ENCODE results near the gene TNKS1BP1.
"Not testable (repeated sequence)": the region's sequence is repeated elsewhere in the genome, so short reads cannot be mapped to it uniquely, and the experiment has no call there.

TNKS1BP1 gene

GRCh38 chr11:57311109-57311936 lies 13.4 kb downstream of the TNKS1BP1 start:
- DNase-seq (ENCODE audit: low read depth in 2 of 2): no peak

DNA sequence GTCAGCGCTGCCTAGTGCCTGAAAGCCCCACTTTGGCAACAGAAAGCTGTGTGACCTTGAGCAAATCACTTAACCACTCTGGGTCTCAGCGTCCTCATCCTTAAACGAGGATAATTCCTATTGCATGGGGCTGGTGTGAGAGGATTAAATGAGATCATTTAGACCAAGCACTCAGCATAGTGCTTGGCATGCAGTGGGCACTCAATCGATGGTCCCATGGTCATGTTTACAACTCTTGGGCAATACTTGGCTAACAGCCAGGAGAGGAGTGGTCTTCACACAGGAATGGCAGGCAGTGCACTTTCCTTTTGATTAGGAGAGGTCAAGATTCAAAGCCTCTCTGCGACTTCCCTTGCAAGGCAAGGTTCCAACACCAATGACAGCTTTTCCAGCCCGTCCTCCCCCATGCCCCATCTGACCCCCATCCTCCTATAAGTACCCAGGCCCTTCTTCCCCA lies 14.1 kb downstream of the TNKS1BP1 start:
- no peak for DNase-seq (ENCODE audit: low read depth in 2 of 2)

DNA sequence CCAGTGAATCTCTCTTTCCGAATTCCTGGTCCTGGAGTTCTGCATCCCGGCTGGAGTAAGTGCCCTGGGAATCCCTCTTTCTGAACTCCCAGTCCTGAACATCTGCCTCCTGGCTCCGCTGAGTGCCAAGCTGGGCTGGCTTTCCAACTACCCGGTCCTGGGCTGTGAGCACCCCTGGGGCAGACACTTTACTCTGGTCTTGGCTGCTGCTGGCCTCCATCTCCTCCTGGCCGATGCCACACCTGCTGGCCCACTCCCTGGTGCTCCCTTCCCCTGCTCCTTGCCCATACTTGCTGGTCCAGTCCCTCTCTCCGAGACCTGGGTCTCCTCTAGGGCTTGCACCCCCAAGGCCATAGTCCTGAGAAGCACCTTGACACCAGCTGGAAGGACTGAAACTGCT lies 14.7 kb downstream of the TNKS1BP1 start:
- no peak for DNase-seq (ENCODE audit: low read depth in 2 of 2)

GRCh38 chr11:57309106-57310059 lies 15.4 kb downstream of the TNKS1BP1 start:
- no peak for DNase-seq (ENCODE audit: low read depth in 2 of 2)

DNA sequence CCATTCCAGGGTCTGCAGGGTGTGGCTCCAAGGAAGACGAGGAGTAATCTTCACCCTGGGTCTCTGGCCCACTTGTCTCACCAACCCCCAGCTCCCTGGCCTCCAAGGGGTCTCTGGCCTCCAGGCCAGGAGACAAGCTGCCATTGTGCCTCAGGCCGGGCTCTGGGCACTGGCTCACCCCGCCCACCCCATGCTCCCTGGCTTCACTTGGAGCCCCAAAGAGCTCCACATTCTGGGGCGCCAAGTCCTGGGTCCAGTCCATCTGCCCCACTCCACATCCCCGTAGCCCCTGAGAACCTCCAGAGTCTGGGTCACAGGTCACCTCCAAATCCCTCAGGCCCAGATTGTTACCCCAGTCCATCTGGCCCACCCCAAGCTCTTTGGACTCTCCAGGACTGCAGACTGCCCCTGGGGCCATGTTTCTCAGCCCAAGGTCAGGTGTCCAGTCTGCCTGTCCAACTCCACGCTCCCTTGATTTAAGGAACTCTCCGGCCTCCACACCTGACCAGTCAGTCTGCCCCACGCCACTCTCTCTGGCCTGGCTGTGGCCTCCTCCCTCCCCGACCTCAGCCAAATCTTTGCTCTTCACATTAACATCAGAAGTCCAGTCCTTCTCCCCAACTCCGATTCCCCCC lies 16.2 kb downstream of the TNKS1BP1 start:
- DNase-seq (ENCODE audit: low read depth in 2 of 2): no peak

DNA sequence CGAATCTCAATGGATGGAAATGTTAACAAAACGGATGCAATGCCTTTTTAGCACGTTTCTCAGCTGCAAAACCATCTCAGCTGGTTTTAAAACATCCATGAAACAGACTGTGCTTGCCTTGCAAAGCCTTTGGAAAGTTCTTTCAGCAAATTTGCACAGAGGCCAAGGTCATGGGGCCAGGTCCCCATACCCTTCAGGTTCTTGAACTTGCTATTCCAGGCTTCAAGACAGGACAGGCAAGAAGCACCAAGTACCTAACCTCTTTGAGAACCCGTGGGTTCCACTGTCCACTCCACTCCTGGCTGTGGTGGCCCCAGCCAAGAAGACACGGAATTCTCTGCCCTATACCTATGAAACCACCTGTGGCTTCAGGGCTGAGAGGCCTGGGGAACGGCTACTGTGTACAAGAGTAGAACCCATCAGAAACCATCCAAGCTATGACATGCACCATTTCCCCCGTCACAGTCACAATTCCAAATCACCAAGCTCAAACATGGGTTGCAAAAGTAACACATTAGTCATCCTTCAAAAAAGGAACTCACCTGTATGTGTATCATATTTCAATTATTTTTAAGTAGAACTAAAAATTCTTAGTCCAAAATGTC lies 17.0 kb downstream of the TNKS1BP1 start:
- no peak for DNase-seq (ENCODE audit: low read depth in 2 of 2)

- no peak for DNase-seq (ENCODE audit: low read depth in 2 of 2)
Measured at GRCh38 chr11:57306940-57307565, 17.7 kb downstream of the TNKS1BP1 start.

- DNase-seq (ENCODE audit: low read depth in 2 of 2): no peak
Measured at GRCh38 chr11:57306161-57306876, 18.4 kb downstream of the TNKS1BP1 start.

DNA sequence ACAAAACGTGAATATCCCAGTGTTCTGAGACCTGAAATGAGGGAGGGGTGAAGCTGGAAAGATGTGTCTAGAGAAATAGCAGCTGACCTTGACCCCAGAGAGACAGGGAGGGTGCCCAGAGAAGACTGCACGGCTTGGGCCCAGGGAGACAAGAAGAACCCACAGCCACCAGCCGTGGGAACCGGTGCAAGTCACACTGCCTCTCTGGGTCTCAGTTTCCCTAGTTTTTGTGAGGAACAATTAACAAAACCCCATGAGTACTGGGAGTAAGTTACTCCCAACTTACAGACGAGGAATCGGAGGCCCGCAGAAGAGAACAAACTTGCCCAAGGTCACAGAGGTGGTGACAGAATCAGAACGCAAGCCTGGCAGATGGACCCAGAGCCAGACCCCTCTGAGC lies 19.2 kb downstream of the TNKS1BP1 start:
- DNase-seq (ENCODE audit: low read depth in 2 of 2): no peak

DNA sequence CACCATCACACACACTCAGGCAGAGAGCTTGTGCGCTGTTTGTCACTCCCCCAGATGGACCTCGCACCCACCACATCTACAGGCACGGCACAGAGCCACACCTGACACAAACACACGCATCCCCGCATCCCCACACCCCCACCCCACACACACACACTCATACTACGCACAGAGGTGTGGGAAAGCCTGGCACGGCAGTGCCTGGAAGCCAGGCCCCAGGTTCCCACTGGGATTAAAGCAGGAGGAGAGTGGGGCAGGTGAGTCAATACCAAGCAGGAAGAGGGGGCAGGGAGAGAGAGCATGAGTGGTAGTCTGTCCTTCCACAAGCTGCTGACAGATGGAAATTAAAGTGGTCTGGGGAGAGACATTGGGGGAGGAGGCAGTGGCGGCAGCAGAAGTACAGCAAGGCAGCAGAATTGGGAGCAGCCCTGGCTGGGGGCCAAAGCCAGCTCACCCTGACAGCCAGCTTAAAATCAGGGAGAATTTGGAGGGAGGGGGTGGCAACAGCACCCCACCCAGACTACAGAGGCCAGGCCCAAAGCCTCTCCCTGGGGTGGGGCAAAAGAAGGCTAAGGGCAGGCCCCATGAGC lies 20.7 kb downstream of the TNKS1BP1 start:
- no peak for DNase-seq (ENCODE audit: low read depth in 2 of 2)

DNA sequence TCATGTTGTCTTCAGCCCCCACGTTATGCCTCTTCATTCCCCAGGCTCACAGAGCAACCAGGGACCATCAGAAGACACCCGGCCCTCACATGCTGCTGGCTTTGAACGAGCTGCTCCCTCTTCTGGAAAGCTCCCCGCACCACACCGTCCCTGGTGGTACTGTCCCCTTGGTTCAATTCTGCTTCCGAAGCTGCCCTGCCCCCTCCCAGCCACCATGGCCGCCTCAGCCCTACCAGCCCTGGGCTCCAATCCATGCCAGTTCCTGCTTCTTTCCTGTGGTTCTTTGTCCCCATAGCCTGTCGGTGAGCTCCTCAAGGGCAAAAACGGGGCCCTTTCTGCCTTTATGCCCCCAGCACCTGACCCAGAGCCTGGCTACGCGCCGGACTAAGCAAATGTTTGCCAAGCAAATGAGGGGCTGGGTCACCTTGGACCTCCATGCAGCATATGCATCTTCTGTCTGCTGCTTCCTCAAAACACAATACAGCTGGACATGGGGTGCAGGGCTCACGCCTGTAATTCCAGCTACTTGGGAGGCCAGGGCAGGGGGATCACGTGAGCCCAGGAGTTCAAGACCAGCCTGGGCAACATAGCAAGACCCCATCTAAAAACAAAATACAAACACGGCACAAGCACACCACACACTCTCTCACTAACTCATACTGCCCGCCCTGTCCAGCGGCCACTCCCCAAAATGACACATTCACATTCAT lies 21.3 kb downstream of the TNKS1BP1 start:
- no peak for DNase-seq (ENCODE audit: low read depth in 2 of 2)

- no peak for DNase-seq (ENCODE audit: low read depth in 2 of 2)
Measured at GRCh38 chr11:57302489-57302888, 22.3 kb downstream of the TNKS1BP1 start.

- no peak for DNase-seq (ENCODE audit: low read depth in 2 of 2)
Measured at GRCh38 chr11:57301711-57302423, 22.9 kb downstream of the TNKS1BP1 start.

DNA sequence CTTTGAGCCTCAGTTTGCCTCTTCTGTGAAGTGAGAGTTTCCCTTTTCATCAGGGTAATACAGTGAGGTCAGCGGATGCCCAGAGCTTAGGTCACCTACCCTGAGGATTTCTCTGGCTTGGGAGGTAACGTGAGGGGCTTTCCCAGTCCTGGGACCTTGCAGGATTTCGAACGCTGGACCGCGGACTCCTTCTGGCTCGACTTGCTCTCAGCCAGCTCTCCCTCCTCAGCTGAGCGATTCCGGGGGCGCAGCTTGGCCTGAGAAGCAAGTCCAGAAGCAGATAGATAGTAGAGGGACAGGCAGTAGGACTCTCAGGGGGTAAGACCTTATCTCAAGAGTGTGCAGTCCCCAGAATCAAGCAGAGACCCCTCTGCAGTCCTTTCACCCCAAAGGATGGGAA lies 24.0 kb downstream of the TNKS1BP1 start:
- no peak for DNase-seq (ENCODE audit: low read depth in 2 of 2)

- no peak for DNase-seq (ENCODE audit: low read depth in 2 of 2)
Measured at GRCh38 chr11:57299150-57299737, 25.5 kb downstream of the TNKS1BP1 start.

- no peak for DNase-seq (ENCODE audit: low read depth in 2 of 2)
Measured at GRCh38 chr11:57297221-57297620, 27.5 kb downstream of the TNKS1BP1 start.

- not testable (repeated sequence) for DNase-seq (ENCODE audit: low read depth in 2 of 2)
Measured at GRCh38 chr11:57296205-57296604, 28.5 kb downstream of the TNKS1BP1 start.
